Activated CD4-positive, alpha-beta memory T cell treated with anti-CD3 and anti-CD28 coated beads for 36 hours (primary cell): ENCODE measurements around the gene TTLL8. TPM values are rescaled to one million over a fixed set of nuclear protein-coding genes. Genes with fewer than 3 reads are reported as not detected.

Source experiments
- CTCF ChIA-PET: fragments of 350-600 bp; sonication (Branson Sonifier 250); formaldehyde crosslinking; loops from one replicate; lab custom pipeline; 2021; ENCODE audit warnings: antibody characterized with exemption, inconsistent platforms; lab: Charles Lee
- POLR2A ChIA-PET: fragments of 350-600 bp; sonication (Branson Sonifier 250); formaldehyde crosslinking; loops from one replicate; lab custom pipeline; 2021; ENCODE audit warnings: antibody characterized with exemption; lab: Charles Lee
- DNase-seq: peaks from one replicate; pipeline ENCODE4 v3.0.0-alpha.2; 2020
- H3K27ac Mint-ChIP-seq: one replicate; pipeline ENCODE4 v1.8.0; 2021; ENCODE audit warnings: mixed read lengths
- H3K27me3 Mint-ChIP-seq: one replicate; pipeline ENCODE4 v1.8.0; 2021; ENCODE audit warnings: mixed read lengths
- H3K36me3 Mint-ChIP-seq: one replicate; pipeline ENCODE4 v1.8.0; 2021; ENCODE audit warnings: mixed read lengths
- H3K4me1 Mint-ChIP-seq: one replicate; pipeline ENCODE4 v1.8.0; 2021; ENCODE audit warnings: low read depth, mixed read lengths
- H3K4me3 Mint-ChIP-seq: one replicate; pipeline ENCODE4 v1.8.0; 2021; ENCODE audit warnings: mild to moderate bottlenecking, mixed read lengths
- H3K9me3 Mint-ChIP-seq: one replicate; pipeline ENCODE4 v1.8.0; 2021; ENCODE audit warnings: mixed read lengths
- intact Hi-C: fragments of 100-400 bp; cut with micrococcal nuclease; formaldehyde crosslinking; loops from one replicate; pipeline ENCODE4 v1.15.1; 2023
- total RNA-seq, 2 experiments: library from RNA; stranded (reverse); gene quantifications; one replicate each; pipeline ENCODE4 v1.2.3, GENCODE V29; 2021

The TTLL8 gene
- total RNA-seq, 2 experiments from 2014 or later = not detected

DNA sequence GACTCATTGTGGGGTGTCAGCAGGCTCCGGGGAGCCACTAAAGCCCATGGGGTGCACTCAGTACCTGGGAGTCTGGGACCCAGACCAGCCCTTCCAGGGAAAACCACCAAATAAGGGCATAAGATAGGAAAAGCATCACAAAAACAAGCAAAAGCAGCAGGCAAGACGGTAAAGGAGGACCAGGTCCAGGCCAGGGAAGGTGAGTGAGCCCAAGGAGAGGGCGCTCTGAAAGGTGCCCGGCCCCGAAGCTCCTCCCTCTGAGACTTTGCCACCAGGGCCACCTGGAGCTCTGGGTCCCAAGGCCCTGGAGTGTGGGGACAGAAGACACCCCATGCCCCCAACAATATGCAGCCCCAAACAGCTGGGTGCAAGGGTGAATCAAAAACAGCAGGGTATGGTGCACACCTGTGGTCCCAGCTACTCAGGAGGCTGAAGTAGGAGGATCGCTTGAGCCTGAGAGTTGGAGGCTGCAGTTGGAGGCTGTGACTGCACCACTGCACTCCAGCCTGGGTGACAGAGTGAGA lies 40.3 kb downstream of the TTLL8 start:
- Mint-ChIP-seq H3K36me3 (peaks cover 8% of the 10 kb centered on the region), H3K9me3 (peaks cover 3% of the 10 kb centered on the region), H3K27me3 (no peaks in the 10 kb centered on the region), H3K27ac (no peak overlapping the region), H3K4me1 (peaks cover 3% of the 10 kb centered on the region), H3K4me3 (peak overlapping the region; percentile 74)
- ChIA-PET CTCF (interaction anchor here (0.9 to 4.5 kb wide), 8 partner anchors 10 to 603 kb away, joined by 3 to 36 read pairs (median 7); no protein-coding TSS in a partner anchor), POLR2A (interaction anchor here (0.6 to 2.3 kb wide), 10 partner anchors 10 to 174 kb away, joined by 3 to 11 read pairs (median 6); no protein-coding TSS in a partner anchor)
- peak; percentile 47 for DNase-seq
- intact Hi-C loops = loop anchor here (2.0 to 5.0 kb wide), 3 partner anchors 41 to 180 kb away; no protein-coding TSS in a partner anchor

- Mint-ChIP-seq H3K27me3 (no peaks in the 10 kb centered on the region), H3K9me3 (peaks cover 3% of the 10 kb centered on the region), H3K4me1 (peaks cover 3% of the 10 kb centered on the region), H3K27ac (no peak overlapping the region), H3K4me3 (peak overlapping the region; percentile 74), H3K36me3 (peaks cover 8% of the 10 kb centered on the region)
- ChIA-PET CTCF (interaction anchor here (0.9 to 4.5 kb wide), 8 partner anchors 11 to 604 kb away, joined by 3 to 36 read pairs (median 7); no protein-coding TSS in a partner anchor), POLR2A (interaction anchor here (0.9 to 2.3 kb wide), 10 partner anchors 11 to 174 kb away, joined by 3 to 11 read pairs (median 5); partner anchors contain the start of gene PIM3)
- peak; percentile 96 for DNase-seq
- intact Hi-C loops = loop anchor here (5.0 kb wide), 1 partner anchor 180 kb away; no protein-coding TSS in a partner anchor
Measured at GRCh38 chr22:50016988-50017700, 41.0 kb downstream of the TTLL8 start.

DNA sequence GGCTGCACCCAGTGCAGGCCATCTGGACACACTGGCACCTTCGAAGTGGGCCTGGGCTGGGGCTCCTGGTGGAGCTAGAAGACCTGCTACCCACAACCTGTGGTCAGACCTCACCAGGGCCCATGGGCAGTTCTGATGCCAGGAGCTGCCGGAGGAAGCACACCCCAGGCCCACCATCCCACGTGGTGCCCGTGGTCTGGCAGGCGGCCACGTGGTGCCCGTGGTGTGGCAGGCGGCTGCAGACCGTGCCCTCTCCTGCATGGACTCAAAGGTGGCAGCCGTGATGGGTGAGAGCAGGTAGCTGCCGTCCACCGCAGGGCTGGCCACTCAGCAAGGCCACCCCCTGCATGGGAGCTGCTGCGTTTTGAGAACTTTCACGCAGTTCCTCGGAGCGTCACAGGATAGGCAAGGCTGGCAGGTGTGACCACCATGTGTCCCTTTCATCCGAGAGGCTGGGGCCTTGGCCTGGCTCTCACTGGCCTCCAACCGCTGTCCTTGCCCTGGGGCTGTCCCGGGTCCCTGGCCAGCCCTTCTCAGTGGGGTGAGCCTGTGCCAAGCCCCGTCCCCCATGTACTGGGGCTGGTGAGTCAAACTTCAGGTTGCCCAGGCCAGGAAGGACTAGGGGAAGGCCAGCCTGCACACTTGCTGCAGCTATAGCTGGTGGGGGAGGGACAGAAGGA lies 41.6 kb downstream of the TTLL8 start:
- H3K36me3 Mint-ChIP-seq = peaks cover 8% of the 10 kb centered on the region
- H3K27me3 Mint-ChIP-seq = no peaks in the 10 kb centered on the region
- ChIA-PET CTCF (interaction anchor here (0.8 to 4.5 kb wide), 5 partner anchors 14 to 605 kb away, joined by 3 to 36 read pairs (median 3); no protein-coding TSS in a partner anchor), POLR2A (interaction anchor here (0.9 to 2.3 kb wide), 7 partner anchors 11 to 99 kb away, joined by 4 to 11 read pairs (median 5); partner anchors contain the start of gene PIM3)
- H3K4me1 Mint-ChIP-seq = peaks cover 9% of the 10 kb centered on the region
- H3K27ac Mint-ChIP-seq = no peak overlapping the region
- intact Hi-C loops = loop anchor here (5.0 kb wide), 1 partner anchor 179 kb away; no protein-coding TSS in a partner anchor
- H3K4me3 Mint-ChIP-seq = peak overlapping the region; percentile 74
- H3K9me3 Mint-ChIP-seq = peaks cover 3% of the 10 kb centered on the region
- DNase-seq = no peak

- Mint-ChIP-seq H3K4me1 (peaks cover 15% of the 10 kb centered on the region), H3K27ac (no peak overlapping the region), H3K4me3 (no peak overlapping the region), H3K9me3 (peaks cover 3% of the 10 kb centered on the region), H3K27me3 (peaks cover 3% of the 10 kb centered on the region), H3K36me3 (peaks cover 8% of the 10 kb centered on the region)
- DNase-seq = no peak
- intact Hi-C loops = loop anchor here (5.0 kb wide), 1 partner anchor 178 kb away; no protein-coding TSS in a partner anchor
- ChIA-PET CTCF (interaction anchor here (0.8 to 4.5 kb wide), 5 partner anchors 14 to 85 kb away, joined by 3 to 36 read pairs (median 10); no protein-coding TSS in a partner anchor), POLR2A (interaction anchor here (0.9 to 2.3 kb wide), 5 partner anchors 12 to 98 kb away, joined by 4 to 11 read pairs (median 5); partner anchors contain the start of gene PIM3)
Measured at GRCh38 chr22:50015451-50016307, 42.4 kb downstream of the TTLL8 start.

DNA sequence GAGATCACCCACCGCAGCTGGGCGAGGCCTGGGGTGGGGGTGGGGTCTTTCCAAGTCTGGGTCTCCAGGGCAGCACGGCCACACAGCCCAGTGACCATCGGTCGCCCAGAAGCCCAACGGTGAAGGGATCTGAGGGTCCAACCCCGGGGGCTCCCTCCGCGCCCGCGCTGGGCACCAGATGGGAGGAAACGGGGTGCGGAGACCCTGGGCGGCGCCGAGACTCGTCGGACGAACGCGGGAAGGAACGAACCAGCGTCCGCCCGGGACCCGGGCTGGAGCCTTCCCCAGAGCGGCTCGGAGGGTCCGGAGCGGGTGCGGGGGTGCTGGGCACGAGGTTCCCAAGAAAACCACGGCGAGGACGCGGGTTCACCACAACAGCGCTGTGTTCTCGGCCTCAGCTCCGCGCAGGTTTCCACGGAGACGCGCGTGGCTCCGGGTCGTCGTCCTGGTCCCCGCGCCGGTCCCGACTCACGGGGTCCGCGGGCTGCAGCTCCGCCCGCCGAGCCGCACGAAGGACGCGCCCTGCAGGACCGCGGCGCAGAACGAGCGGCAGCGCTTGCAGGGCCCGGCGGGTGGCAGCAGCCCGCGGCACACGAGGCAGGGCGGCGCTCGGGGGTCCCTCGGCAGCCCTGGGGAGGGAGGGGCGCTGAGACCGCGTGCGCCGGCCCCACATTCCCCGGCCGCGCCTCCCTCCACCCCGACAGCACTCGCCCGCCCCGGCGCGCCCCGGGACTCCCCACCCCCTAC lies 43.3 kb downstream of the TTLL8 start:
- intact Hi-C loops = loop anchor here (5.0 kb wide), 1 partner anchor 178 kb away; no protein-coding TSS in a partner anchor
- no peak overlapping the region for H3K4me3 Mint-ChIP-seq
- peaks cover 3% of the 10 kb centered on the region for H3K27me3 Mint-ChIP-seq
- H3K27ac Mint-ChIP-seq = no peak overlapping the region
- H3K4me1 Mint-ChIP-seq = peaks cover 16% of the 10 kb centered on the region
- ChIA-PET POLR2A (no interaction called here), CTCF (interaction anchor here (0.7 to 3.0 kb wide), 3 partner anchors 16 to 159 kb away, joined by 3 to 10 read pairs (median 3); no protein-coding TSS in a partner anchor)
- H3K9me3 Mint-ChIP-seq = peaks cover 3% of the 10 kb centered on the region
- DNase-seq = no peak
- peaks cover 8% of the 10 kb centered on the region for H3K36me3 Mint-ChIP-seq

DNA sequence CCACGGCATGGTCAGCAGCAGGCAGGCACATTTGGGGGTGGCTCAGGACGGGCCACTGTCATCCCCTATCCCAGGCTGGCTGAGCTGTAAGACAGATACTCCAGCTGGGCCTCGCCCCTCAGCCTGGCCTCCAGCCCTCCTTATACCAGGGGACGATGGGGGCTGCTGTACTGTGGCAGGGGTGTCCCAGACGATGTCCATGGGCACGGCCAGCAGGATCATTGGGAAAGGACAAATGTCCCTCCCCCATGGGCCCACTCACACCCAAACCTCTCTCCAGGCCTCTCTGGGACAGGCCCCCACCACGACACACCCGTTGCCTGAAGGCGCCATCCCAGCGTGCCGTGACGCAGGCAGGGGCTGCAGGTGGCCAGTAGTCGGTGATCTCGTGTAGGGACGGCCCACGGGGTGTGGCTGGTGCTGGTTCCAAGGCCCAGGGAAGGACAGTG lies 44.0 kb downstream of the TTLL8 start:
- ChIA-PET POLR2A (interaction anchor here (1.1 to 1.4 kb wide), 2 partner anchors 14 to 177 kb away, joined by 3 read pairs; no protein-coding TSS in a partner anchor), CTCF (interaction anchor here (0.9 to 3.0 kb wide), 3 partner anchors 17 to 37 kb away, joined by 3 to 10 read pairs (median 5); no protein-coding TSS in a partner anchor)
- peaks cover 18% of the 10 kb centered on the region for H3K4me1 Mint-ChIP-seq
- H3K9me3 Mint-ChIP-seq = peaks cover 1% of the 10 kb centered on the region
- intact Hi-C loops = no loop called here
- peaks cover 7% of the 10 kb centered on the region for H3K36me3 Mint-ChIP-seq
- H3K27ac Mint-ChIP-seq = peak overlapping the region; percentile 57
- DNase-seq = no peak
- H3K4me3 Mint-ChIP-seq = peak overlapping the region; percentile 49
- H3K27me3 Mint-ChIP-seq = peaks cover 3% of the 10 kb centered on the region

DNA sequence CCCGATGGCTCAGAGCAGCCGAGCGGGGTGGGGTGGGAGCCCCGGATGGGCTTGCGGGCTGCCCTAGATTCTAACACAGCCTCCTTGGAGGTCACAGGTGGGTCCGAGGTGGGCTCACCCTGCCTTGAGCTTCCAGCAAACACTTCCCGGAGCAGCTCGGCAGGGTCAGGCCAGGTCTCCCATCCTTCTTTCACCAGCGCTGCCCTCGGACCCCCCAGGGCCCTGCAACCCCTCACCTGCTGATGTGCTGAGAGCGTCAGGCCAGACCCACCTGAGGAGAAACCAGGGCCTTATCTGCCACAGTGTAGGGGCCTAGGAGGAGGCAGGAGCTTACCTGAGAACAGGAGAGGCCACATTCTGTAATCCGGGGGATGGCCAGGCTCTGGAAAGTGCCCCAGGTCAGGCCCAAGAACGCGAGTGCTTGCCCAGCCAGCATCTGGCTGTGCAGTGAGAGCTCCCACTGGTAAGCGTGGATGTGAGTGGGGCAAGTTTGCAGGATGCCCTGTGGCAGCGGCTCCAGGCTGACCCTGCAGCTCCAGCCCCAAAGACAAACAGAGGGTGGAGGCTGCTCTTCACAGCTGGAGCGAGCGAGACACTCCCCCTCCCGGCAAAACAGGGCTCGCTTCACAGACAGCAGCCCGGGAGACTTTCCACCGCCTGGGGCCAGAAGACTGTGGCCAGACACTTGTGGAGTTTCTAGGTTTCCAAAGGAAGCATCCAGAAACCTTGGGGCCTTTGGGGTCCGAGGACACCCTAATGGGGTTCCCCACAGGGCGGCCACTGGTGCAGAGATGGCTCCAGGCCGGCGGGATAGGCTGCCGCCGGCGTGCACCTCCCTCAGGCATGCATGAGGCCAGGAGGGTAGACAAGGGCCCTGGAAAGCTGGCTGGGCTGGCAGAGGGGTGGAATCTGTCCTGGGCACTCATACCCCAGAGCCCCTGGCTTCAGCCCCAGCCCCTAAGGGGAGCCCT lies 45.6 kb downstream of the TTLL8 start, which contains the start of gene IL17REL:
TSS of gene IL17REL (minus strand) at position 555 of the 971 bp plus-strand sequence. CDS start at position 436, 119 bp downstream.
- POLR2A ChIA-PET = interaction anchor here (1.1 kb wide), 1 partner anchor 179 kb away, joined by 3 read pairs; no protein-coding TSS in a partner anchor
- no peak for DNase-seq
- intact Hi-C loops = no loop called here
- Mint-ChIP-seq H3K4me1 (peaks cover 18% of the 10 kb centered on the region), H3K27me3 (peaks cover 3% of the 10 kb centered on the region), H3K27ac (peak within 1 kb of the TSS; percentile 62), H3K9me3 (no peaks in the 10 kb centered on the region), H3K4me3 (peak within 1 kb of the TSS; percentile 68), H3K36me3 (peaks cover 4% of the 10 kb centered on the region)
- CTCF ChIA-PET = interaction anchor here (1.6 to 3.0 kb wide), 2 partner anchors 18 to 19 kb away, joined by 5 to 10 read pairs; no protein-coding TSS in a partner anchor

DNA sequence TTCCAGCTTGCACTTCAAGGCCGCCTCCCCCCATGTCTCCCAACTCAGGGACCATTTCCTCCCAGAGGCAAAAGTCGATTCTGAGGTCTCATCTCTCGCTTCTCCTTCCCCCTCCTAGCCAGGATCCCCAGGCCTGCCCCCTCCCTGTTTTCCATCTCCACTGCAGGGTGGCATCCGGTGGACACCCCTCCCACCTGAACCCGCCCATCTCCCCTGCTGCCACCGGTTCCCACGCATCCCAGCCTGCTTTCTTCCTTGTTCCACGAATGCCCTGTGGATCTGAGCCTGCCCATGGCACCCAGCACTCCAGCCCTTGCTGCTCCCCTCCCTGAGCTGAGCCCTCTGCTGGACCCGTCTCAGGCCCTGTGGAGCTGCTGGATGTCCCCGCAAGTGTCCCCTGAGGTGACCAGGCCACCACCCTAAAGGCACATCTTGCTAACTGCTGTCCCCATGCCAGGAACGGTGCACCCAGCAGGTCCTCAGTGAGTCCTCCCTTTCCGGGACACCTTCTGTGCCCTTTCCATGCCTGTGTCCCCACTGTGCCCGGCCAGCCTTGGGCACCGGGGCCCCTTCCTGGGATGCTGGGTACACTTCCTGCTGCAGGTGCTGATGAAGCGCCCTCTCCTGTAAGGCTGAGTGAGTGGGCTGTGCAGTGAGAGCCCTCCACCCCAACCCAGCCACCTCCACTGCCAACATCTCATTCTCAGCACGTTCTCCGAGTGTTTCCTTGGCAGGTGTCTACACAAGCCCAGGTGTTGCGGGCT lies 46.5 kb downstream of the TTLL8 start:
- H3K27ac Mint-ChIP-seq = peak overlapping the region; percentile 62
- H3K4me1 Mint-ChIP-seq = peaks cover 18% of the 10 kb centered on the region
- ChIA-PET POLR2A (interaction anchor here (1.2 kb wide), 1 partner anchor 50 kb away, joined by 3 read pairs; no protein-coding TSS in a partner anchor), CTCF (no interaction called here)
- no peaks in the 10 kb centered on the region for H3K36me3 Mint-ChIP-seq
- H3K9me3 Mint-ChIP-seq = no peaks in the 10 kb centered on the region
- intact Hi-C loops = no loop called here
- H3K4me3 Mint-ChIP-seq = peak overlapping the region; percentile 68
- DNase-seq = peak; percentile 44
- H3K27me3 Mint-ChIP-seq = peaks cover 3% of the 10 kb centered on the region
